B cell (primary cell): Measurements from ENCODE around the gene ZNF565. TPM values are rescaled to one million over a fixed set of nuclear protein-coding genes. Genes with fewer than 3 reads are reported as not detected.

ENCODE experiments used
- ATAC-seq: fragments of 200-7000 bp; cut with Tn5 transposase; one replicate; pipeline ENCODE4 v1.10.0; 2021; ENCODE audit warnings: low read depth, mild to moderate bottlenecking, moderate number of reproducible peaks, moderate library complexity
- CTCF ChIA-PET: fragments of 350-600 bp; sonication (Branson Sonifier 250); formaldehyde crosslinking; loops from one replicate; lab custom pipeline; 2021; ENCODE audit warnings: antibody characterized with exemption, inconsistent platforms; lab: Charles Lee
- POLR2A ChIA-PET: fragments of 350-600 bp; sonication (Branson Sonifier 250); formaldehyde crosslinking; loops from one replicate; lab custom pipeline; 2021; ENCODE audit warnings: antibody characterized with exemption; lab: Charles Lee
- DNase-seq: peaks from one replicate; pipeline ENCODE4 v3.0.0; 2013
- H2AFZ ChIP-seq: 2 replicates; pipeline ENCODE4 v1.6.1; 2012; ENCODE audit warnings: mild to moderate bottlenecking, low read depth, low read length; ENCODE audit not compliant: insufficient read depth, poor library complexity, severe bottlenecking
- H3K27ac ChIP-seq, 2 donors: 1 replicate in 1 of 2; 2 replicates in 1 of 2; pipeline ENCODE4 v1.5.1; 2012 to 2013; ENCODE audit warnings: low read length in 2 of 2, mild to moderate bottlenecking in 2 of 2, moderate library complexity in 1 of 2
- H3K27me3 ChIP-seq, 4 experiments: fragments of 200-600 bp in 1 of 4; sonication (generic) in 1 of 4; replicated peaks in 1 of 4; 1 replicate in 2 of 4; 2 replicates in 2 of 4; pipeline versions ENCODE4 v1.6.1 to v1.7.0; 2013 to 2016; ENCODE audit warnings: low read length in 3 of 4, mild to moderate bottlenecking in 2 of 4, mixed read lengths in 1 of 4, moderate library complexity in 1 of 4; ENCODE audit not compliant: insufficient read depth in 4 of 4, control insufficient read depth in 3 of 4; ENCODE audit errors: control extremely low read depth in 1 of 4
- H3K36me3 ChIP-seq, 2 experiments: replicated peaks in 1 of 2; 1 replicate in 1 of 2; 2 replicates in 1 of 2; pipeline versions ENCODE4 v1.6.1 to v1.7.1; 2013; ENCODE audit warnings: low read length in 1 of 2; ENCODE audit not compliant: insufficient read depth in 2 of 2, control insufficient read depth in 1 of 2; ENCODE audit errors: control extremely low read depth in 1 of 2, extremely low read depth in 1 of 2
- H3K4me1 ChIP-seq, 2 donors: fragments of 200-600 bp in 1 of 2; sonication (generic) in 1 of 2; 1 replicate in 1 of 2; 2 replicates in 1 of 2; pipeline versions ENCODE4 v1.5.1 to v1.6.1; 2013 to 2017; ENCODE audit warnings: low read length in 2 of 2; ENCODE audit not compliant: control insufficient read depth in 2 of 2, insufficient read depth in 2 of 2
- H3K4me2 ChIP-seq: replicated peaks from 2 replicates; pipeline ENCODE3; 2012; ENCODE audit warnings: mild to moderate bottlenecking, low read depth, low read length; ENCODE audit not compliant: poor library complexity, severe bottlenecking
- H3K4me3 ChIP-seq, 5 experiments: fragments of 200-600 bp in 1 of 5; sonication (generic) in 1 of 5; 1 replicate in 3 of 5; 2 replicates in 2 of 5; pipeline versions ENCODE4 v1.5.1 to v1.7.0; 2011 to 2016; ENCODE audit warnings: low read length in 4 of 5, mild to moderate bottlenecking in 4 of 5, low read depth in 2 of 5, control low read depth in 1 of 5, moderate library complexity in 1 of 5; ENCODE audit not compliant: insufficient read depth in 1 of 5; ENCODE audit errors: control extremely low read depth in 1 of 5, extremely low read depth in 1 of 5
- H3K79me2 ChIP-seq: fragments of 200-600 bp; sonication (generic); one replicate; pipeline ENCODE4 v1.6.0; 2016; ENCODE audit warnings: low read length; ENCODE audit not compliant: control insufficient read depth, insufficient read depth
- H3K9ac ChIP-seq: fragments of 200-600 bp; sonication (generic); 2 replicates; pipeline ENCODE4 v1.6.1; 2017; ENCODE audit warnings: mild to moderate bottlenecking, low read length, moderate library complexity
- H3K9me3 ChIP-seq, 3 donors: one replicate each; pipeline versions ENCODE4 v1.6.1 to v1.7.1; 2013; ENCODE audit warnings: low read length in 2 of 3; ENCODE audit not compliant: control insufficient read depth in 2 of 3, insufficient read depth in 1 of 3; ENCODE audit errors: control extremely low read depth in 1 of 3
- H4K20me1 ChIP-seq: 2 replicates; pipeline ENCODE4 v1.6.0; 2012; ENCODE audit warnings: mild to moderate bottlenecking, low read length; ENCODE audit not compliant: insufficient read depth, control insufficient read depth, poor library complexity, severe bottlenecking
- H3K27ac Mint-ChIP-seq: one replicate; pipeline ENCODE4 v1.8.0; 2021; ENCODE audit warnings: mixed read lengths
- H3K27me3 Mint-ChIP-seq: one replicate; pipeline ENCODE4 v1.8.0; 2021; ENCODE audit warnings: mixed read lengths
- H3K4me1 Mint-ChIP-seq: one replicate; pipeline ENCODE4 v1.8.0; 2021; ENCODE audit warnings: mixed read lengths
- H3K4me3 Mint-ChIP-seq: one replicate; pipeline ENCODE4 v1.8.0; 2021; ENCODE audit warnings: mixed read lengths
- H3K9me3 Mint-ChIP-seq: one replicate; pipeline ENCODE4 v1.8.0; 2022; ENCODE audit warnings: mixed read lengths; ENCODE audit not compliant: insufficient read depth
- CTCF ChIP-seq: fragments of 200-600 bp; IDR thresholded peaks from one replicate; pipeline ENCODE4 v1.8.0; 2022; ENCODE audit warnings: antibody characterized with exemption, mild to moderate bottlenecking
- EZH2 ChIP-seq: IDR thresholded peaks from 2 replicates; pipeline ENCODE4 v1.6.1; 2012; ENCODE audit warnings: borderline replicate concordance, low read depth, mild to moderate bottlenecking, moderate library complexity, low read length; ENCODE audit not compliant: insufficient read depth, poor library complexity, severe bottlenecking
- WGBS: methylation state at CpG from one replicate; pipeline ENCODE4 v1.1.5; 2013; ENCODE audit warnings: missing lambda C conversion rate; ENCODE audit not compliant: insufficient coverage; 5-methylcytosine and 5-hydroxymethylcytosine counted together
- intact Hi-C: fragments of 100-400 bp; cut with micrococcal nuclease; formaldehyde crosslinking; loops from one replicate; pipeline ENCODE4 v1.10.0; 2022
- polyA plus RNA-seq: library from polyadenylated mRNA; depleted of rRNA; stranded (reverse); fragments of >200 nt; gene quantifications from 2 replicates; pipeline ENCODE4 v1.2.3, GENCODE V29; 2012
- total RNA-seq, 2 donors: library from RNA; stranded (reverse); fragments of 120-200 nt in 1 of 2; gene quantifications; 1 replicate in 1 of 2; 2 replicates in 1 of 2; pipeline versions ENCODE4 v1.2.3 to v1.2.4, GENCODE V29; 2013 to 2022

ZNF565 gene
- total and polyA plus RNA-seq, 2 donors (not counting 1 experiment from before 2014, with no cell fraction given), result 2.9 to 5.2 TPM

- TF ChIP-seq EZH2 (no peak), CTCF (no peak)
- Histone ChIP-seq H3K9me3 (no peaks in the 10 kb centered on the region), H3K4me3 (no peak overlapping the region), H2AFZ (no peak overlapping the region), H3K36me3 (no peaks in the 10 kb centered on the region), H4K20me1 (no peaks in the 10 kb centered on the region), H3K4me1 (peaks cover 0 to 4% of the 10 kb centered on the region in 2 donors), H3K27me3 (no peaks in the 10 kb centered on the region), H3K4me2 (no peak overlapping the region), H3K79me2 (no peaks in the 10 kb centered on the region), H3K9ac (no peak overlapping the region), H3K27ac (no peak overlapping the region)
- H3K27me3 Mint-ChIP-seq, result no peaks in the 10 kb centered on the region
- peaks cover 4% of the 10 kb centered on the region for H3K4me1 Mint-ChIP-seq
- intact Hi-C loops, result no loop called here
- ChIA-PET POLR2A (interaction anchor here (0.6 to 1.0 kb wide), 3 partner anchors 41 to 433 kb away, joined by 5 to 10 read pairs (median 8); no protein-coding TSS in a partner anchor), CTCF (interaction anchor here (0.6 to 8.3 kb wide), 11 partner anchors 14 to 220 kb away, joined by 3 to 146 read pairs (median 4); partner anchors contain the start of genes CAPNS1 and ZNF565)
- ATAC-seq (no peak), DNase-seq (no peak)
- 97% methylated on average over 3 of the region's 9 CpGs for WGBS
- no peak overlapping the region for H3K4me3 Mint-ChIP-seq
- no peaks in the 10 kb centered on the region for H3K9me3 Mint-ChIP-seq
- H3K27ac Mint-ChIP-seq, result no peak overlapping the region
These were observed 45.2 kb downstream of the ZNF565 start for GRCh38 chr19:36169084-36169760.

- ChIA-PET CTCF (interaction anchor here (8.3 kb wide), 1 partner anchor 36 kb away, joined by 146 read pairs; no protein-coding TSS in a partner anchor), POLR2A (no interaction called here)
- H4K20me1 ChIP-seq, result no peaks in the 10 kb centered on the region
- H3K79me2 ChIP-seq, result no peaks in the 10 kb centered on the region
- TF ChIP-seq EZH2 (no peak), CTCF (no peak)
- H2AFZ ChIP-seq, result no peak overlapping the region
- H3K27me3 Mint-ChIP-seq, result no peaks in the 10 kb centered on the region
- 96% methylated on average over 12 of the region's 12 CpGs for WGBS
- no peaks in the 10 kb centered on the region for H3K9me3 ChIP-seq
- no peaks in the 10 kb centered on the region for H3K9me3 Mint-ChIP-seq
- no peaks in the 10 kb centered on the region for H3K36me3 ChIP-seq
- DNase-seq, result no peak
- H3K27me3 ChIP-seq, result no peaks in the 10 kb centered on the region
- H3K9ac ChIP-seq, result no peak overlapping the region
- H3K4me1 ChIP-seq, result no peaks in the 10 kb centered on the region
- H3K4me3 Mint-ChIP-seq, result no peak overlapping the region
- no peak overlapping the region for H3K27ac Mint-ChIP-seq
- intact Hi-C loops, result no loop called here
- no peak for ATAC-seq
- no peak overlapping the region for H3K27ac ChIP-seq
- H3K4me1 Mint-ChIP-seq, result no peaks in the 10 kb centered on the region
- H3K4me3 ChIP-seq, result no peak overlapping the region
- H3K4me2 ChIP-seq, result no peak overlapping the region
These were observed 50.7 kb downstream of the ZNF565 start for GRCh38 chr19:36163813-36164212.
